GM23338 (cell line): ENCODE measurements around the gene SPP1. TPM values are rescaled to one million over a fixed set of nuclear protein-coding genes. Genes with fewer than 3 reads are reported as not detected.

ENCODE experiments used
- ATAC-seq: fragments of 200-7000 bp; cut with Tn5 transposase; 3 replicates; pipeline ENCODE4 v1.9.1; 2020
- DNase-seq: peaks from one replicate; pipeline ENCODE4 v3.0.0-alpha.2; 2015; ENCODE audit warnings: low spot score
- H2AFZ ChIP-seq: fragments of 200-600 bp; sonication (generic); 2 replicates; pipeline ENCODE4 v1.8.0; 2016; ENCODE audit warnings: antibody characterized with exemption, mild to moderate bottlenecking, moderate library complexity
- H3F3A ChIP-seq: fragments of 200-600 bp; sonication (generic); replicated peaks from 2 replicates; pipeline ENCODE4 v1.8.0; 2017; ENCODE audit warnings: antibody characterized with exemption, mixed run types, low read depth
- H3K27ac ChIP-seq: fragments of 200-600 bp; sonication (generic); 2 replicates; pipeline ENCODE4 v1.6.1; 2016; ENCODE audit warnings: low read depth
- H3K27me3 ChIP-seq: fragments of 200-600 bp; sonication (generic); 2 replicates; pipeline ENCODE4 v1.8.0; 2016; ENCODE audit warnings: mild to moderate bottlenecking, mixed run types, moderate library complexity; ENCODE audit not compliant: insufficient read depth
- H3K36me3 ChIP-seq: fragments of 200-600 bp; sonication (generic); 2 replicates; pipeline ENCODE4 v1.8.0; 2016; ENCODE audit warnings: mild to moderate bottlenecking; ENCODE audit not compliant: insufficient read depth
- H3K4me1 ChIP-seq: fragments of 200-600 bp; sonication (generic); 2 replicates; pipeline ENCODE4 v1.8.0; 2016; ENCODE audit warnings: mild to moderate bottlenecking, moderate library complexity; ENCODE audit not compliant: insufficient read depth
- H3K4me2 ChIP-seq: fragments of 200-600 bp; sonication (generic); 2 replicates; pipeline ENCODE4 v1.7.1; 2017; ENCODE audit warnings: mixed run types
- H3K4me3 ChIP-seq: fragments of 200-600 bp; sonication (generic); 2 replicates; pipeline ENCODE4 v1.6.1; 2016; ENCODE audit warnings: mixed run types
- H3K79me2 ChIP-seq: fragments of 200-600 bp; sonication (generic); replicated peaks from 2 replicates; pipeline ENCODE4 v1.8.0; 2017; ENCODE audit warnings: mild to moderate bottlenecking; ENCODE audit not compliant: insufficient read depth
- H3K9me2 ChIP-seq: fragments of 200-600 bp; sonication (generic); 2 replicates; pipeline ENCODE4 v1.8.0; 2017; ENCODE audit not compliant: insufficient read depth
- H4K20me1 ChIP-seq: fragments of 200-600 bp; sonication (generic); replicated peaks from 2 replicates; pipeline ENCODE4 v1.8.0; 2017; ENCODE audit warnings: mild to moderate bottlenecking; ENCODE audit not compliant: insufficient read depth
- H3K27ac Mint-ChIP-seq: 2 replicates; pipeline ENCODE4 v1.8.0; 2020; ENCODE audit warnings: inconsistent platforms, mild to moderate bottlenecking, moderate library complexity, mixed read lengths
- H3K27me3 Mint-ChIP-seq: 3 replicates; pipeline ENCODE4 v1.8.0; 2022; ENCODE audit warnings: low read depth, mild to moderate bottlenecking, moderate library complexity, mixed read lengths, inconsistent platforms; ENCODE audit not compliant: insufficient read depth, poor library complexity
- H3K36me3 Mint-ChIP-seq: 3 replicates; pipeline ENCODE4 v1.8.0; 2021; ENCODE audit warnings: low read depth, mild to moderate bottlenecking, inconsistent platforms, moderate library complexity, mixed read lengths
- H3K4me1 Mint-ChIP-seq: 3 replicates; pipeline ENCODE4 v1.8.0; 2020; ENCODE audit warnings: mild to moderate bottlenecking, inconsistent platforms, mixed read lengths
- H3K4me3 Mint-ChIP-seq: 3 replicates; pipeline ENCODE4 v1.8.0; 2021; ENCODE audit warnings: moderate library complexity, mild to moderate bottlenecking, inconsistent platforms, mixed read lengths
- H3K9me3 Mint-ChIP-seq: 3 replicates; pipeline ENCODE4 v1.8.0; 2020; ENCODE audit warnings: moderate library complexity, mild to moderate bottlenecking, inconsistent platforms, mixed read lengths
- CTCF ChIP-seq, 2 experiments: fragments of 200-600 bp in 1 of 2; sonication (generic) in 1 of 2; conservative IDR thresholded peaks; 2 replicates each; pipeline versions ENCODE4 v1.5.1 to v1.6.1; 2016 to 2017; ENCODE audit warnings: antibody characterized with exemption in 2 of 2, low read depth in 2 of 2, mild to moderate bottlenecking in 2 of 2, moderate library complexity in 1 of 2
- ETS1 ChIP-seq: IDR thresholded peaks from 2 replicates; pipeline ENCODE4 v1.6.1; 2016; ENCODE audit warnings: antibody characterized with exemption
- EZH2 ChIP-seq: fragments of 200-600 bp; sonication (generic); IDR thresholded peaks from one replicate; pipeline ENCODE4 v1.8.0; 2017; ENCODE audit warnings: antibody characterized with exemption, mild to moderate bottlenecking, low read depth; ENCODE audit not compliant: unreplicated experiment
- EZH2phosphoT487 ChIP-seq: fragments of 200-600 bp; sonication (generic); IDR thresholded peaks from one replicate; pipeline ENCODE4 v1.8.1; 2018; ENCODE audit warnings: antibody characterized with exemption; ENCODE audit not compliant: unreplicated experiment
- NANOG ChIP-seq: IDR thresholded peaks from 2 replicates; pipeline ENCODE4 v1.6.1; 2016; ENCODE audit warnings: antibody characterized with exemption, borderline replicate concordance
- ZNF331 ChIP-seq: fragments of 250-450 bp; sonication (Bioruptor Pico); IDR thresholded peaks from 2 replicates; pipeline ENCODE4 v1.5.0; 2020; ENCODE audit warnings: low read depth, mild to moderate bottlenecking, moderate library complexity
- ZNF462 ChIP-seq: fragments of 250-450 bp; sonication (Bioruptor Pico); IDR thresholded peaks from 2 replicates; pipeline ENCODE4 v1.5.0; 2020; ENCODE audit warnings: mild to moderate bottlenecking, moderate library complexity
- polyA plus RNA-seq: library from polyadenylated mRNA; unstranded; fragments of >200 nt; fragmentation: Nextera tagmentation; extraction: Ambion mirVana; gene quantifications from 2 replicates; pipeline ENCODE4 v1.2.1, GENCODE V29; 2016
- total RNA-seq: library from RNA; depleted of rRNA; stranded (reverse); fragments of >200 nt; shearing (Covaris generic); gene quantifications from 2 replicates; pipeline ENCODE4 v1.2.3, GENCODE V29; 2014

The SPP1 gene
- total and polyA plus RNA-seq, 2 experiments from 2014 or later: 41.3 to 51.3 TPM

- TF ChIP-seq ZNF462 (no peak), EZH2phosphoT487 (no peak), ETS1 (no peak)
Observed at GRCh38 chr4:87943660-87944149, 31.8 kb upstream of the SPP1 start (continued).

GRCh38 chr4:87944967-87945366, 30.5 kb upstream of the SPP1 start:
- no peaks in the 10 kb centered on the region; the same call in 1 of the 2 replicates for H3K9me2 ChIP-seq
- H3K4me1 ChIP-seq: peaks cover 21% of the 10 kb centered on the region
- peaks cover 21% of the 10 kb centered on the region for H3K4me1 Mint-ChIP-seq
- H2AFZ ChIP-seq: no peak overlapping the region
- H3K27ac Mint-ChIP-seq: no peak overlapping the region
- H3K9me3 Mint-ChIP-seq: peaks cover 7% of the 10 kb centered on the region; the same call in 1 of the 3 replicates
- no peak overlapping the region for H3K4me3 Mint-ChIP-seq
- no peak for ATAC-seq
- H3K27me3 Mint-ChIP-seq: peaks cover 10% of the 10 kb centered on the region
- H3K27me3 ChIP-seq: no peaks in the 10 kb centered on the region
- no peak overlapping the region for H3K27ac ChIP-seq
- H3K79me2 ChIP-seq: no peaks in the 10 kb centered on the region
- no peaks in the 10 kb centered on the region for H3K36me3 ChIP-seq
- H3K4me3 ChIP-seq: no peak overlapping the region
- H3K4me2 ChIP-seq: no peak overlapping the region
- no peaks in the 10 kb centered on the region for H3F3A ChIP-seq
- no peak for DNase-seq
- no peaks in the 10 kb centered on the region for H4K20me1 ChIP-seq
- peaks cover 19% of the 10 kb centered on the region; the same call in 2 of the 3 replicates for H3K36me3 Mint-ChIP-seq
- TF ChIP-seq ETS1 (no peak), EZH2 (no peak), ZNF331 (CRISPR knock-in tag) (no peak), CTCF (conservative IDR thresholded peaks at IDR 0.05; ENCODE audit: low read depth in 2 of 2) (no peak), NANOG (no peak)
